Sciatic nerve (tissue), 2 donors: ENCODE results near the gene METAP1. TPM values are rescaled to one million over a fixed set of nuclear protein-coding genes. Genes with fewer than 3 reads are reported as not detected.
"Not testable (repeated sequence)": the region's sequence is repeated elsewhere in the genome, so short reads cannot be mapped to it uniquely, and the experiment has no call there.

Source experiments
- ATAC-seq: fragments of 200-7000 bp; cut with Tn5 transposase; one replicate; pipeline ENCODE4 v1.9.1; 2020; ENCODE audit warnings: mild to moderate bottlenecking, moderate library complexity
- DNase-seq: peaks from one replicate; pipeline ENCODE4 v3.0.0-alpha.2; 2020; ENCODE audit warnings: low spot score
- intact Hi-C: fragments of 100-400 bp; cut with DNase I; formaldehyde crosslinking; loops from one replicate; pipeline ENCODE4 v1.14.2; 2022
- total RNA-seq: library from RNA; stranded (reverse); fragmentation: NEBNext Ultra II Directional; extraction: Animal tissue kit (Norgen Biotek cat#: 25700); gene quantifications from one replicate; pipeline ENCODE4 v1.2.1, GENCODE V29; 2021
- donor health status: DM: no; HTN: no; CAD: no.
- donor health status: DM: no; HTN: no; CAD: no.

METAP1 gene
- total RNA-seq, result 33.2 TPM

DNA sequence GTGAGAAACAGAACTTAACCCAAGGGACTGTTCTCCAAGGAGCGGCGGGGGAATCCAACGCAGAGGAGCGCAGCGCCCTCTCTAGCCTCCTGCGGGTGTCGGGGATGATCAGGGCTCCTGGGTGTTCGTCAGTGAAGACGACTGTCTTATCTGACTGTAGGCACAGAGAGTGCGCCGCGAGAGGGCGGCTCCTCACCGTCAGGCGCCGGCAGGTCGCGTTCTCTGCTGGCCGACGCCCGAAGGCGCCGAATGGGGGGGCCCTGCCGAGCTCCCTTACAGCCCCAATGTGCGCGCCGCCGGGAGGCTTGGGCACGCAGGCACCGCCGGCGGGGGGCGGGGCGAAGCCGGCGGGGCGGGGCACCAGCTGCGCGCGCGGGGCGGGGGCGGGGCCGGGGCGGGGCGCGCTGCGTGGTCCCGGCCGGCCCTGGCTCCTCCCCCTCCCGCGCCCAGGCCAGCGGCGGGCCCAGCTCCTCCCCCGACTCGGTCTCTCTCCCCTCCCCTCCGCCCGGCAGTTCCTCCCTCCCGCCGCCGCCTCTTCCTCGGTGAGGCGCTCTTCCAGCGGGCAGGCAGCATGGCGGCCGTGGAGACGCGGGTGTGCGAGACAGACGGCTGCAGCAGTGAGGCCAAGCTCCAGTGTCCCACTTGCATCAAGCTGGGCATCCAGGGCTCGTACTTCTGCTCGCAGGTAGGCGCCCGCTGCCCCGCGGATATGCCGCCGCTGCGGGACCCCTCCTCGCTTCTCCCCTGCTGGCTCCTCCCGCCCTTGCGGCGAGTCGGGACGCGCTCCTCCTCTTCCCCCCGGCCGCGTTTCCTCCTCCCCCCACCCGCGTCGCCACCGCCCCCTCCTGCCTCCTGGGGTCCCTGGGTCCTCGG is at the start of gene METAP1:
Gene METAP1 (plus strand): TSS at position 539 of the 873 bp plus-strand sequence. CDS start 33 bp downstream, at position 572.
- DNase-seq (peak; percentile 94), ATAC-seq (peak; percentile 97)
- intact Hi-C loops, result no loop called here

DNA sequence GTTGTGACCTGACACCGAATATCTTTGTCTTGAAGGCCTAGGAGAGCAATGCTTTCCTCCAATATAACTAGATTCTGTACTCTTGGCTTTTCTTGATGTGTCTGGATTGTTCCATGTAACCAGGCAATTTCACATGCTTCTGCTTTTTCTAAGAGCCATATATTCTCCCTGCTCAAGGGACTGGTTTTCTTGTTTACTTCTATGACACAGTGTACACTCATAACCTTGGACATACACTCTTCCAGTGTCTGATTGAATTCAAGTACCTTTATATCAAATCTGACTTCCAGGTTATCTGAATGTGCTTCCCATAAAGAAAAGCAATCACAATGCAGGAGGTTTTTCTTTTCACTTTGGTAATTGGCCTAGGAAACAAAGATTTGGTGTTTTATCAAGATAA is 49.2 kb upstream of the METAP1 start:
- DNase-seq (no peak), ATAC-seq (no peak)
- intact Hi-C loops, result no loop called here

DNA sequence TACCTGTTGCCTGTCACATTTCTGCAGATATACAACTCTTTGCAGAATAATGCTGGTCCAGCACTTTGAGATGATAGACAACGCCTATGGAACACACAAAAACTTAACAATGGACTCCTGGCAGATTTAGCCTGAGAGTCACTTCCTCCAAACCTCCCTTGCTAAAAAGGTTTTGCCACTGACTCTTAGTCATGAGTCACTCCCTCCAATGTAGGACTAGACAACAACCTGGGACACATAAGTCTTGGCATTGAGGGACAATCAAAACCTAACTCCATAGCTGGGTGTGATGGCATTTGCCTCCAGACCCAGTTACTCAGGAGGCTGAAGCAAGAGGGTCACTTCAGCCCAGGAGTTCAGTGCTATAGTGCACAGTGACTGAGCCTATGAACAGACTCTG is 44.6 kb upstream of the METAP1 start:
- intact Hi-C loops, result no loop called here
- DNase-seq, result no peak
- no peak for ATAC-seq

DNA sequence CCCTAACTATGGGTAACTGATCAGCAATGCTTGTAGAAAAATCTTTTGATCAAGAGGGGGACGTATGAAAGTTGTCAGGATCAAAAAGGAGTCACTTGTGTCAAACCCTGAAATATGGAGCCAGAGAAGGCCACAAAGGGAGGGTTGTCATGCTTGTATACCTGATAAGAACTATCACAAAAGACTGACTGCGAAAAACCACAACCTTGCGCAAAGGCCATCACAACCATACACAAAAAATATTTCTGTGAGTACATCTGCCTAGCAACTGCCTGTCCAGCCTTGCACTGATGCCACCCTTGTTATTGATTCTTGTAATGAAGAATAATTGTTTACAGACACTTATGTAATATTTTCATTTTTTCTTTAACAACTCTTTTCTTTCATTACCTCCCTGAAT is 43.8 kb upstream of the METAP1 start:
- no peak for DNase-seq
- intact Hi-C loops, result no loop called here
- no peak for ATAC-seq

DNA sequence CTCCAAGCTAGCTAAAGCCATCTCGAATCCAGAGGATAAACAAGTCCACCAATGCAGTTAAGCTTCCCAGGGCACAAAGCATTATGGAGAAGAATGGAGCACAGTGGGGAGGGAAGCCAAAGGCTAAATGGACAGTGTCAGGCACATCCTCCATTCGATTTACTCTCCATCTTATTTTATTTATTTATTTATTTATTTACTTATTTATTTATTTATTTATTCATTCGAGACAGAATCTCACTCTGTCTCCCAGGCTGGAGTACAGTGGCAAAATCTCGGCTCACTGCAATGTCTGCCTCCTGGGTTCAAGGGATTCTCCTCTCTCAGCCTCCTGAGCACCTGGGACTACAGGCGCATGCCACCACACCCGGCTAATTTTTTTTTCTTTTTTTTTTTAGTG is 40.3 kb upstream of the METAP1 start:
- no peak for DNase-seq
- no peak for ATAC-seq
- intact Hi-C loops, result no loop called here

DNA sequence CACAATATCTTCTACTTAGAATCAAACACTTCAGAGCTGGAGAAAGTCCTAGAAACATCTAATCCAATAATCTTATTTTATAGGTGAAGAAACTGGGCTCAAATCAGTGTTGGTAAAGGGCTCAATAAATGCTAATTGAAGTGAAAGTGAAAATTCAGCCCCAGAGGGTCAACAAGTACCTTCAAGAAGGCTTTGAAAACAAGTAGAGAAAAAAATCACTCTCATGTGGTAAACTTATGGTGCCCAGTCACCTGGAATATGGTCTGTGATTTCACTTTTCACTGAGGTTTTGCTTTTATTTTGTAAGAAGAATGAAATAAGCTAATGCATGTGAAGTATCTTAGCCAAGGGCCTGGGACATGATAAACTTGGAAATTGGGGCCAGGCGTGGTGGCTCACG is 37.5 kb upstream of the METAP1 start:
- ATAC-seq (no peak), DNase-seq (no peak)
- intact Hi-C loops, result no loop called here

DNA sequence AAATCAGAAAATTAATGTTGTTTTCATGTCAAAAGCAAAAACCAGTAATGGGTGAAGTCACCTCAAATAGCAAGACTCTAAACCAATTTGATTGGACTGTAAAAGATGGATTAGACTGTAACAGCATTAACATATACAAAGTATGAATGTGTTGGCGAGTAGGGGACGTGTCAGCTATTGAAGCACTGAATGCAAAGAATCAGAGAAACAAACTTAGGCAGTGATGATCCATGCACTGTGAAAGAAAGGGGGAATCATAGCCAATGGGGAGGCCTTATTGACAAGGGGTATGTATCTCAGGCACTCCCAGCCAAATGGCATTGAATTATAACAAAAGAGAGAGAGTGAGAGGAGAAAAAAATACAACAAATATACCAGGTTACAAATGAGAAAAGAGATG is 36.1 kb upstream of the METAP1 start:
- ATAC-seq, result no peak
- intact Hi-C loops, result no loop called here
- no peak for DNase-seq

DNA sequence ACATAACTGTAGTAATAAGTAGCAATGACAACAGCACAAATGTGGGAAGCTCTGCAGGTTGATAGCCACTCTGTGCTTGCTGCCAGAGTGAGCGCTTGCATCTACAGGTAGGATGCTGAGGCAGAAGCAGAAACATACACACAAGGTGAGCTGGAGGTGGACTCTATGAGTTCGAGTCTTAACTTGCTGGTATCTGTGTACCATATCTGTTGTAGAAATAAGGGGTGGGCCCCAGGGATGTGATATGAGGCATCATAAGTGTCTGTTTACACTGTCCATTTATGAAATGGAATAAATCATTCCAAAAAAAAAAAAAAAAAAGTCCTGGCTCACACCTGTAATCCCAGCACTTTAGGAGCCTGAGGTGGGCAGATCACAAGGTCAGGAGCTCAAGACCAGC is 33.8 kb upstream of the METAP1 start:
- no peak for DNase-seq
- intact Hi-C loops, result no loop called here
- ATAC-seq, result no peak

DNA sequence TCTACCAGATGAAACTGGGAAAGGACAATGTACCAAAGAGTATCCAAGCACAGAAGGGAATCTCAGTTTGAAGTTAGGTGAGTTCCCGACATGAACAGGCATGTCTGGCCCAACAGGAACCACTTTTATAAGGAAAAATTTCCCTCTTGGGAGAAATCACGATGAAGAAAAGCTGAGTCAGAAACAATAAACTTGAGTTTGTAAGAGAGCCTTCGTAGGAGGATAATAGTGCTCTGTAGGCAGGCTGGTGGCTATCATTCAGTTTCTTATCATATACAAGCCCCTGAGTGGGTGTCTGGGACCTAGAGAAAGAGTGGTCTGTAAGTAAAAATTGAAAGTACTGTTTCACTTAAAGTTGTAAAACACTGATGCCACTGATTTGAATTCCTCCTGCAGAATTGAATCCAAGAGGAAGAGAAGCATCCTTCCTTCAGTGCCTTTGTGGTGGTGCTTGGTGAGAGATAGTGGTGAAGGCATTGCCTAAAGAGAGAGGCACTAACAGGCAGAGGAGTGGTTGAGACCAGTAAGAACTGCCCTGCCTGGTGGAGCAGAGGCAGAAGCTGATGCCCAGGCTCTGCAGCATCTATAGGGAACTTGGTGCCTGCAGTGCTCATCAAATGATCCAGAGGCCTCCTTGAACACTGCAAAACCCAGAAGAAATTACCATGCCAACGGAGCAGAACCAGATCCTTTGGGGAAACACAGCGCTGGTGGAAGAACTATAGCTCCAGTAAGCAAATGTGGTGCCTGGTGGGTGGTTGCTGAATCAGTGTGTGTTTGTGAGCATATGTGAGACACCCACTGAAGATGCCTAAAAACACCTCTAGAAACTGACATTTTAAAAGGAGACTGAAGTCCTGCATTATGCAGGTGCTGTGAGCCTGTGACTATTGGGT is 31.7 kb upstream of the METAP1 start:
- ATAC-seq (no peak), DNase-seq (no peak)
- intact Hi-C loops, result no loop called here

DNA sequence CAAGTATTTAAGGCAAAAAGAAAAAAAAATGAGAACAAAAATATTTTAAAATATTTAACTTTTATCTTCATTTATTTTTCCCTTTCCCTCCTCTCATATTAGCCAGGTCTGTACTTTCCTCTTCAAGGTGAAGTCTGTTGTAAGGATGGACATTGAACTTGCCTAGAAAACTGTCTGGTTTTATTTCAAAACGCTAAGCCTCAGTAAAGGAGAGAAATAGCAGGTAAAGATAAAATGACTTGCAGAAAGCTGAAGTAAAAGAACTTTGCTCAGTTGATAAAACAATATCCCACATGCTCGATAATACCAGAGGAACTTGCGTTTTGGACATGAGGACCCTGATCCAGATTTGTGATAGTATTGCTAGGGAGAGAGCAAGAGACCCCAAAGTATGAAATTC is 28.6 kb upstream of the METAP1 start:
- intact Hi-C loops, result no loop called here

DNA sequence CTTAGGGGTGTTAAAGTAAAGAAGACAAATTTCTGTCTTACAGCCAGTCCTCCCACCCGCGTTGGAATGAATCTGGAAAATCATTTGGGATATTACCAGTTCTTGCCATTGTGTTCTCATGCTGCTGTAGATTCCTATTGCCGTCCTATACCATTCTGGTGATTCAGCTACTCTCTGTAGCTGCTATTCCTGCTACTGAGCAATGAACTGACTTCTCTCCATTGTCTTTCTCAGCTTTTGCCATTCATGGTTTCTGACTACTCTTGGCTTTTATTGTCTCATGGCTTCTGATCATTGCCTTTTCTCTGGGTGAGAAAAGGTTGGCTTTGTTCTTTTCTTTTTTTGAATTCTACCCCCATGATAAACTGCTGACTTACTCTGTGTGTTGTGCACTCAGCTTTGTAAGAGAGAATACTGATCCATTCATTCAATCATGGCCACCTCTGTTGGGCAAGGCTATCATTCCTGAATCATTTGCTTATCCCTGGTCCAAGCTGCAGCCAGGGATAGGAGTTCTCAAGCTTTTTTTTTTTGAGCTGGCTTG is 27.7 kb upstream of the METAP1 start:
- ATAC-seq (no peak), DNase-seq (no peak)
- intact Hi-C loops, result no loop called here

More for the DNA sequence above, 28.6 kb upstream of the METAP1 start:
- DNase-seq (no peak), ATAC-seq (no peak)

DNA sequence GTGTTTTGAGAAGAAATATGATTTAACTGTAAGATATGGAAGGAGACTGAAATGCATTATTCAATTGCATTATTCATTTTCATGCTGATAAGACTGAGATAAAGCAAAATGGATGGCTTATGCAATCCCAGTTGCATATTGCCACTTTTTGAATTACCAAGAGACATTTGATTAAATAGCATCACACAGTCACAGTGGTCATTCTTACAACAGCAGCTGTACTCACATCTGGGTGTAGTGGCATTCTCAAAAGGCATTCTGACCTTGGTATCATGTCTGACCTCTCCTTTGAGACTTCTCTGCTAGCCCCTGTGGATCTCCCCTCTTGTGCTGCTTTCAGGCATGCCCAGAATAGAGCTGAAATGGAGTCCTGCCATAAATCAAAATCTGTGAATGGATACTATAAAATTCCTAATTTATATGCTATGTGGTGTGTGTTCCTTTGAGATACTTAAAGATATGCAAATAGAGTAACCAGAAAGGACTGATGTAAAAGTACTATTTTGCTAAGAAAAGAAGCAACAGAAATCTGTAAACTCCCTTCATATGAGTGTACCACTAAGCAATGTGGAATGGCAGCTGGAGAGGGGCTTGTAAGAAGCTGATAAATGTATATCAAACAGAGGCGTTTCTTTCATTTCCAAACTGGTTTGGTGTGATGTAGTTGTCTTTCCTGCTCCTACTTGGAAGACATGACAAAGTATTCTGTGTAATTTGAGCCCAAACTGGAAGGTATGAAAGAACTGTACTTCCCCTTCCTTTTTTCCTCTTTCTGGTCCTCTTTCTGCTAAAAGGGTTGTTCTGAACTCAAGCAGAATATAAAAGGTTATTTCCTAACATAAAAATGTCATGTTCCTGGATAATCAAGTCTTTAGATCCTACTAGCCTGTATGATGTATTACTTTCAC is 25.4 kb upstream of the METAP1 start:
- no peak for DNase-seq
- no peak for ATAC-seq
- intact Hi-C loops, result no loop called here

DNA sequence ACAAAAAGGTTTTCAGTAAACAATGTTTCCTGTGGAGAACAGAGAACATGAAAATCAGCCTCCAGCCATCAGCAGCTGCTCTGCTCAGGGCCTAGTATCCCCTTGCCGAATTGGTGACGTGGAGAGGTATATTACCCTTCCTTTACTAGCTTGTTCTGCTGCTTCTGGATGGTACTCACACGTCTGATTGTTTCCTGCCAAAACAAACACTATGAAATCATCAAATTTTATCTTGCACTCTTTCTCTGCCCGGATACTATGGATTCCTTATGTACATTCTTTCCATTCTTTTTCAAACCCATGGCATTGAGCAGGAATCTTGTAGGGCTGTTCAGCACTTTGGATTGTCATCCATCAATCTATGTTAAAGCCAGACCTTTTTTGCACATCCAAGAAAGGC is 18.8 kb upstream of the METAP1 start:
- no peak for ATAC-seq
- intact Hi-C loops, result no loop called here
- no peak for DNase-seq

DNA sequence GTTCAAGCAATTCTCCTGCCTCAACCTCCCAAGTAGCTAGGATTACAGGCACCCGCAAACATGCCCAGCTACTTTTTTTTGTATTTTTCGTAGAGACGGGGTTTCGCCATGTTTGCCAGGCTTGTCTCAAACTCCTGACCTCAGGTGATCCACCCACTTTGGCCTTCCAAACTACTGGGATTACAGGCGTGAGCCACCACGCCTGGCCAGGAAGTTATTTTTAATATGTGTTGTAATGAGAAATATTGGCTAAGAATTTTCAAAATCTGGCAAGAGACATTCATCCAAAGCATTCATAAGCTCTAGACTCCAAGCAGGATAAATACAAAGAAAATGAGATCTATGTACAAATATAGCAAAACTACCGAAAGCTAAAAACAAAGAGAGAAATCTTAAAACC is 18.0 kb upstream of the METAP1 start:
- no peak for ATAC-seq
- DNase-seq, result no peak
- intact Hi-C loops, result no loop called here

DNA sequence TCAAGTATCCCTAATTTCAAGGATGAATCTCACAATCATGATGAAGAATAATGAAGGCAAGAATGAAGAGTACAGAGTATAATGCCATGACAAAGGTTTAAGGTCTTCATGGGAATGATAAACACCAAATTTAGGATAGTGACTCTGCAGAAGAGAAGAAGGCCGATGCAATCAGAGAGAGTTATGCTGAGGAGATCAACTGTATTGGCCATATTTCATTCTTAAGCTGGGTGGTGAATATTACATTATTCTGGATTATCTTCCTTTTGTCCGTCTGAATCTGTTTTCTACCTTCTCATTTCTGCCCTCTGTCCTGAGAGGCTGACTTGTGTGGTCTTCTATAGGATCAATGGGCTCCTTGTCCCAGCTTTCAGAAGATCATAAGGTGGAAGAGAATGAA is 7.8 kb upstream of the METAP1 start:
- DNase-seq, result no peak
- intact Hi-C loops, result no loop called here
- ATAC-seq, result no peak

DNA sequence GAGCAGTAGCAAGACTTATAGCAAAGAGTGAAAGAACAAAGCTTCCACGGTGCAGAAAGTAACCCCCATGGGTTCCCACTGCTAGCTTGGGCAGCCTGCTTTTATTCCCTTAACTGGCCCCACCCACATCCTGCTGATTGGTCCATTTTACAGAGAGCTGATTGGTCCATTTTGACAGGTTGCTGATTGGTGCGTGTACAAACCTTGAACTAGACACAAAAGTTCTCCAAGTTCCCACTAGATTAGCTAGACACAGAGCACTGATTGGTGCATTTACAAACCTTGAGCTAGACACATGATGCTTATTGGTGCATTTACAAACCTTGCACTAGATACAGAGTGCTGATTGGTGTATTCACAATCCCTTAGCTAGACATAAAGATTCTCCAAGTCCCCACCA is 2.7 kb upstream of the METAP1 start:
- ATAC-seq, DNase-seq, intact Hi-C loops: not testable (repeated sequence)

DNA sequence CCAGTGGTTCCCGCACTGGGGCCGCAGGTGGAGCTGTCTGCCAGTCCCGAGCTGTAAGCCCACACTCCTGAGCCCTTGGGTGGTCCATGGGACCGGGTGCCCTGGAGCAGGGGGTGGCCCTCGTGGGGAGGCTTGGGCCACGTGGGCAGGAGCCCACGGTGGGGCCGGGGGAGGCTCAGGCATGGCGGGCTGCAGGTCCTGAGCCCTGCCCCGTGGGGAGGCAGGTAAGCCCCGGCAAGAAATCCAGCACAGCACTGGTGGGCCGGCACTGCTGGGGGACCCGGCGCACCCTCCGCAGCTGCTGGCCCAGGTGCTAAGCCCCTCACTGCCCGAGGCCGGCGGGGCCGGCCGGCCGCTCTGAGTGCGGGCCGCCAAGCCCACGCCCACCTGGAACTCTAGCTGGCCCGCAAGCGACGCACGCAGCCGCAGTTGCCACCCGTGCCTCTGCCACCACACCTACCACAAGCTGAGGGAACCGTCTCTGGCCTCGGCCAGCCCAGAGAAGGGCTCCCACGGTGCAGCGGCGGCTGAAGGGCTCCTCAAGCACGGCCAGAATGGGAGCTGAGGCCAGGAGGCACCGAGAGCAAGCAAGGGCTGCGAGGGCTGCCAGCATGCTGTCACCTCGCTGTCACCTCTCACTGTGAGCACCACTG is 2.0 kb upstream of the METAP1 start:
- DNase-seq (no peak), ATAC-seq (no peak)
- intact Hi-C loops, result no loop called here

DNA sequence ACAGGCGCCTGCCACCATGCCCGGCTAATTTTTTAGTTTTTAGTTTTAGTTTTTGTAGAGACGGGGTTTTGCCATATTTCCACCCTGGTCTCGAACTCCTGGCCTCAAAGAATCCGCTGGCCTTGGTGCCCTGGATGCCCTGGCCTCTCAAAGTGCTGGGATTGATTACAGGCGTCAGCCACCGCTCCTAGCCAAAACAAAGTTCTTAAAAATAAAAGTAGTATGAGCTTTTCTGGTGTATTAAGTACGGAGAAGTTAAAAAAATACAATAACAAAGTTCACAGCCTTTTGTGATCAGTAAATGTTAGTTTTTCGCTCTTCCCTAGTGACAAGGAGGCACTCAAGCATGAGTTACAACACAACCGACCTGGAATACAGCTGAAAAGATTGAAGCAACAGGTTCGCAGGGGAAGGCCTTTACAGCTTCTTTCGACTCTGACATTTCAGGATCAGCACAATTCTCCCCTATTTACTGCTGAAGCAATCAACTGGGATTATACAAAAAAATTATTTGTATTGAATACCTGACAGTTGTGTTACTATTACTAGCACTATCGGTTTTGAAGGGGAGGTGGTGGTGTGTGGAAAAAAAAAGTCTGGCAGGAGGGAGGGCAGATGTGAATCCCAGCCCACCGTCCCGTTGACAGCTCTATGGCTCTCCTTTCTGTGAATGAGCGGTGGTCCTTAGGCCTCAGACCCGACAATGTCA is 893 bp upstream of the METAP1 start:
- peak; percentile 16 for ATAC-seq
- intact Hi-C loops, result no loop called here
- DNase-seq, result no peak
